GM19239 (cell line): ENCODE results near the gene IL17B.

ENCODE experiments used
- DNase-seq: peaks from one replicate; pipeline ENCODE4 v3.0.0; 2011; ENCODE audit warnings: low spot score; ENCODE audit not compliant: insufficient read length
- FAIRE-seq: peaks from 2 replicates; lab custom pipeline; 2011; peaks lifted over from hg19 to GRCh38; lab: Jason Lieb, UNC

Gene IL17B

GRCh38 chr5:149363936-149364335 is 15.2 kb downstream of the IL17B start:
- FAIRE-seq = no peak
- DNase-seq = no peak

- no peak for DNase-seq
- no peak for FAIRE-seq
These were observed 15.7 kb downstream of the IL17B start for GRCh38 chr5:149363358-149363757.

GRCh38 chr5:149362541-149362940 is 16.6 kb downstream of the IL17B start:
- FAIRE-seq = no peak

GRCh38 chr5:149360272-149360671 is 18.8 kb downstream of the IL17B start:
- DNase-seq = no peak
- FAIRE-seq = no peak

More at GRCh38 chr5:149362541-149362940, 16.6 kb downstream of the IL17B start:
- DNase-seq = no peak

GRCh38 chr5:149358868-149359495 is 20.1 kb downstream of the IL17B start:
- FAIRE-seq = no peak
- DNase-seq = no peak

- no peak for FAIRE-seq
- DNase-seq = no peak
These were observed 20.8 kb downstream of the IL17B start for GRCh38 chr5:149358294-149358651.

GRCh38 chr5:149357370-149358293 is 21.5 kb downstream of the IL17B start, which contains the start of gene PCYOX1L:
Gene PCYOX1L, plus strand, starts transcription at chr5:149358046. Its CDS starts 23 bp downstream, at chr5:149358069.
- DNase-seq (peak; percentile 91), FAIRE-seq (peak; percentile 87)

GRCh38 chr5:149356391-149356790 is 22.7 kb downstream of the IL17B start:
- FAIRE-seq = no peak

GRCh38 chr5:149355688-149356087 is 23.4 kb downstream of the IL17B start:
- DNase-seq (no peak), FAIRE-seq (no peak)

More at GRCh38 chr5:149356391-149356790, 22.7 kb downstream of the IL17B start:
- no peak for DNase-seq

GRCh38 chr5:149353911-149354310 is 25.2 kb downstream of the IL17B start:
- FAIRE-seq = no peak
- DNase-seq = no peak

GRCh38 chr5:149352169-149352568 is 26.9 kb downstream of the IL17B start:
- DNase-seq = no peak

GRCh38 chr5:149349382-149349781 is 29.7 kb downstream of the IL17B start:
- FAIRE-seq = no peak

More at GRCh38 chr5:149352169-149352568, 26.9 kb downstream of the IL17B start:
- no peak for FAIRE-seq

GRCh38 chr5:149348518-149348917 is 30.6 kb downstream of the IL17B start:
- FAIRE-seq = no peak
- DNase-seq = no peak

More at GRCh38 chr5:149349382-149349781, 29.7 kb downstream of the IL17B start:
- no peak for DNase-seq

- no peak for DNase-seq
- FAIRE-seq = no peak
These were observed 33.2 kb downstream of the IL17B start for GRCh38 chr5:149345892-149346222.

GRCh38 chr5:149345147-149345891 is 33.8 kb downstream of the IL17B start, which contains the start of gene GRPEL2:
Gene GRPEL2, plus strand, starts transcription at chr5:149345499. Its CDS starts 41 bp downstream, at chr5:149345540.
- peak; percentile 93 for FAIRE-seq
- DNase-seq = peak; percentile 85

GRCh38 chr5:149344151-149344550 is 34.9 kb downstream of the IL17B start:
- no peak for FAIRE-seq

GRCh38 chr5:149341876-149342275 is 37.2 kb downstream of the IL17B start:
- no peak for FAIRE-seq
- DNase-seq = no peak

More at GRCh38 chr5:149344151-149344550, 34.9 kb downstream of the IL17B start:
- no peak for DNase-seq

GRCh38 chr5:149340920-149341319 is 38.2 kb downstream of the IL17B start:
- DNase-seq = no peak
- FAIRE-seq = no peak

GRCh38 chr5:149338364-149338763 is 40.7 kb downstream of the IL17B start:
- DNase-seq (no peak), FAIRE-seq (no peak)

- FAIRE-seq (no peak), DNase-seq (no peak)
These were observed 41.4 kb downstream of the IL17B start for GRCh38 chr5:149337736-149338135.
